ENCODE data around the gene DCAF7.

The DCAF7 gene

GRCh38 chr17:63595132-63595531 is 44.9 kb downstream of the DCAF7 start:
- no peak for DNase-seq

- DNase-seq: peak; percentile 41
These were observed 46.7 kb downstream of the DCAF7 start for GRCh38 chr17:63596856-63597586.

GRCh38 chr17:63598281-63598680 is 48.0 kb downstream of the DCAF7 start:
- no peak for DNase-seq

GRCh38 chr17:63600569-63601438 is 50.5 kb downstream of the DCAF7 start, which contains the start of gene TACO1:
TSS of gene TACO1 (plus strand) at chr17:63600895. CDS start at chr17:63601084, 189 bp downstream.
- DNase-seq: peak; percentile 92

- DNase-seq: peak; percentile 98
These were observed 51.4 kb downstream of the DCAF7 start for GRCh38 chr17:63601439-63602371.

- no peak for DNase-seq
These were observed 59.7 kb downstream of the DCAF7 start for GRCh38 chr17:63609816-63610573.

- no peak for DNase-seq
These were observed 60.6 kb downstream of the DCAF7 start for GRCh38 chr17:63610854-63611253.

- DNase-seq: peak; percentile 27
These were observed 61.1 kb downstream of the DCAF7 start for GRCh38 chr17:63611354-63611753.

GRCh38 chr17:63613663-63614062 is 63.4 kb downstream of the DCAF7 start:
- no peak for DNase-seq

GRCh38 chr17:63621229-63621683 is 71.0 kb downstream of the DCAF7 start:
- DNase-seq: no peak

GRCh38 chr17:63621684-63622573 is 71.7 kb downstream of the DCAF7 start, which contains the start of gene MAP3K3:
TSS of gene MAP3K3 (plus strand) at chr17:63622417. CDS start at chr17:63622760, 343 bp downstream.
- peak; percentile 100 for DNase-seq

- DNase-seq: peak; percentile 84
These were observed 72.5 kb downstream of the DCAF7 start for GRCh38 chr17:63622574-63623390.

GRCh38 chr17:63623786-63624530 is 73.7 kb downstream of the DCAF7 start:
- no peak for DNase-seq

- DNase-seq: no peak
These were observed 74.2 kb downstream of the DCAF7 start for GRCh38 chr17:63624531-63624880.

GRCh38 chr17:63626551-63627180 is 76.4 kb downstream of the DCAF7 start:
- DNase-seq: no peak

- no peak for DNase-seq
These were observed 79.3 kb downstream of the DCAF7 start for GRCh38 chr17:63629627-63630026.

- no peak for DNase-seq
These were observed 80.8 kb downstream of the DCAF7 start for GRCh38 chr17:63631062-63631461.

GRCh38 chr17:63631626-63632025 is 81.3 kb downstream of the DCAF7 start:
- no peak for DNase-seq

- DNase-seq: no peak
These were observed 83.5 kb downstream of the DCAF7 start for GRCh38 chr17:63633742-63634141.
